HG03457 (cell line): Measurements from ENCODE around the gene TRNP1.
"Not testable (repeated sequence)": the region's sequence is repeated elsewhere in the genome, so short reads cannot be mapped to it uniquely, and the experiment has no call there.

Experiments
- ATAC-seq: cut with Tn5 transposase; IDR thresholded peaks from one replicate; pipeline ENCODE4 v1.9.1; 2021; ENCODE audit warnings: moderate number of reproducible peaks; ENCODE audit not compliant: unreplicated experiment

Gene TRNP1

DNA sequence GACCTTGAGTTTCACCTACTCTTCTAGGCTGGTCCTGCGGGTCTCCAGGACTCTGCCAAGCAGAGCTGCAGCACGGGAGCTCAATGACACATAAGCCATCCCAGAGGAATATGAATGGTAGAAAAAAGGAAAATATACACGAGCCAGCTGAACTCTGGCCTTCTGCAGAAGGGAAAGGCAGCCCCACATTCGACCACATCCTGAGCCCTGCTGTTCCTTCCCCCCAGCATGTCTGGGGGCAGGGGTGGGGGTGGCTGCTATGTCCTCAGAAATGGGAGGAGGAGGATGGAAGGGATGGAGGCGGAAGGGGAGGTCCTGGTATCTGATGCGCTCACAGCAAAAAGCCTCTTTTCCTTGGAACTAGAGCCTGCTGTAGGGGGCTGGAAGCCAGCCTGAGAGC, 21.1 kb upstream of the TRNP1 start:
- no peak for ATAC-seq

DNA sequence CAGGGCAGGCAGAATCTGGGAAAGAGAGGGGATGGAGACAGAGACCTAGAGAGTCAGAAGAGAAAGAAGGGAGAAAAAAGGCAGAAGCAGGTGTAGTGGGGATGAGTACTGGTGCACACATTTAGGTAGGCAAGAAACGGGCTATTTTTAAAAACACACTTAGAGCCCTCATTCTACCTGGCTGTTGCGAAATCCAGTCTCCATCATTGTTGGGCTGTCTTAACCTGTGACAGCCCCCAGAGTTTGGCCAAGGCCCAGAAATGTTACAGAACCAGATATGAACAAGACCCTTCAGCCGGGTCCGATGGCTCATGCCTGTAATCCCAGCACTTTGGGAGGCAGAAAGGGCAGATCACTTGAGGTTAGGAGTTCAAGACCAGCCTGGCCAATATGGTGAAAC, 20.7 kb upstream of the TRNP1 start:
- ATAC-seq, result no peak

DNA sequence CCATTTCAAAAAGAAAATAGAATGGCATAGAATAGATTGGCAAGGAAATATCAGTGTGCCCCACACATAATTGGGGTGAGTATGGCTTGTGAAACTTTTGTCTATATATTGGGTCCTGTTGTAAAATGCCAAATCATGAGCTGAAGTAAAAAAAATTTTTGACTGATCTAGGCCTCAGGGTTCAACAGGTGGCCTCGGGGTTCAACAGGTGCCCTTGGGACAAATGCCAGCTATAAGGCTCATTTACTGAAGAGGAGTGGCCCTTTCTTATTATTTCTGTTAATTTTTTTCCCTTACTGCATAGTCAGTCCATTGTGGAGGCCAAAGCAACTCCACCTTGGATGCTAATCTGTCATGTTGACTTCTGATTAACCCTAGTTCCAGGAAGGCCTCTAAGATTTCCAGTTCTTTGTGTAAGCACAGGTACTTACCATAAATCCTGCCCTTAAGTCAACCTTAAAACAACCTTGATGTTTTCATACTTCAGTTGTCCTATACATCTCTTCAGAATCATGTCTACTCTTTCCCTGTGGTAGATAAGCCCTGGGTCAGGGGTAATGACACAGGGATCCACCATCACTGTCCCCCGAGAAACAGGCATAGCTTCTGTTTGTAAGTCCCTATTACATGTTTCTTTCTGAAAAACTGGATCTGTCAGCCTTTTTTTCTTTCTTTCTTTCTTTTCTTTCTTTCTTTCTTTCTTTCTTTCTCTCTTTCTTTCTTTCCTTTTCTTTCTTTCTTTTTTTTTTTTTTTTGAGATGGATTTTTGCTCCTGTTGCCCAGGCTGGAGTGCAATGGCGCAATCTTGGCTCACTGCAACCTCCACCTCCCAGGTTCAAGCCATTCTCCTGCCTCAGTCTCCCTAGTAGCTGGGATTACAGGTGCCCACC, 16.6 kb upstream of the TRNP1 start:
- no peak for ATAC-seq

DNA sequence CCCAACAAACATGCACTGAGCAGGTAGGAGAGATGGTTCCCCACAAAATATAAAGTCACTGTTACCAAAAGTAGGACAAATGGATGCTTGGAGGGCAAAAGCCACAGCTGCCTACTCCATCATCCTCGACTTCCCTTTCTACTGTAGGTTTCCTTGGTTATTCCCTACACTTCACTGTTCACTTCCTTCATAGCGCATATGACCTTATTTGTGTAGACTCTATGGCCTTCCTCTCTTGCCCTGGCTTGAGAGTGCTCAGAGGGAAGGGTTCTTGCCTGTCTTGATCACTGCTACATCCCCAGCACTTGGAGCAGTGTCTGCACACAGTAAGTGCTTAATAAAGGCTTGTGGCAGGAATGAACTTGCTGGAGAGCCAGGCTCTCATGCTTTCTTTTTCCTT, 14.6 kb upstream of the TRNP1 start:
- ATAC-seq, result no peak

DNA sequence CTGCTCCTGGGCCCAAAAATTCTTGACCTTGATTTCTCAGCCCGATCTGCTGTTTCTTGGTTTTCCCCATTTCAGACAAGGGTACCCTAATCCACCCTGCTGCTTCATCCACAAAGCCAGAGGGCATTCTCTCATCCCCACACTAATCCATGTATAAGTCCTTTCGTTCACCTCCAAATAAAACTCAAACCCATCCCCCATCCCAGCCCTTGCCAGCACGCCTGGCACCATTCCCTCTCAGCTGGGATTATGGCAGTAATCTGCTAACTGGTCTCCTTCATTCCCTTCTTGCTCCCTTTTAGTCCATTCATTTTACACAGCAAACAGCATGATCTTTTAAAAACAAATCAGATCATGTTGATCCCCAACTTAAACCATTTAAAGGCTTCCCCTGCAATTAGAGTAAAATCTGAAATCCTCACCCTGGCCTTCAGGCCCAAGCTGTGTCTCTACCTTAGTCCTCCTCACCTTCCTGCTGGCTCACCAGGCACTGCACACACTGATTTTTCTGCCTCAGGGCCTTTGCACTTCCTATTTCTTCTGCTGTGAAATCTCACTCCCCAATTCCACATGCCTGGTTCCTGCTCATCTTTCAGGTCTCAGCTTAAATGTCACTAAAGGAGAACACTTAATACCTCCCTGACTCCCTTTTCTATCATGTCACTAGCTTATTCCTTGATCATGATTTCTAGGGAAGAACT, 12.2 kb upstream of the TRNP1 start:
- no peak for ATAC-seq

DNA sequence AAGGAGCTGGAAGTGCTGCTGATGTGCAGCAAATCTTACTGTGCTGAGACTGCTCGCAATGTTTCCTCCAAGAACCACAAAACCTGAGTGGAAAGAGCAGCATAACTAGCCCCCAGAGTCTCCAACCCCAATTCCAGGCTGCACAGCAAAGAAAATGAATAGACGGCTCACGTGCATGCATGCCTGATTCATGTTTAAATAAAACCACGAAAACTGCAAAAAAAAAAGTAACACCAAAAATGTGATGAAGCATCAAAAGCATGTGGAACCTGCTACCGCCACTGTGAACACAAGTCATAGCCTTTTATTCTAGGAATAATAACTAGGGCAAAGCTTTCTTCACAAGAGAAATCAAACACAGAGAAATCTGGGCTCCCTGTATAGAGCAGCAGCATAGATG, 9.6 kb upstream of the TRNP1 start:
- ATAC-seq, result no peak

DNA sequence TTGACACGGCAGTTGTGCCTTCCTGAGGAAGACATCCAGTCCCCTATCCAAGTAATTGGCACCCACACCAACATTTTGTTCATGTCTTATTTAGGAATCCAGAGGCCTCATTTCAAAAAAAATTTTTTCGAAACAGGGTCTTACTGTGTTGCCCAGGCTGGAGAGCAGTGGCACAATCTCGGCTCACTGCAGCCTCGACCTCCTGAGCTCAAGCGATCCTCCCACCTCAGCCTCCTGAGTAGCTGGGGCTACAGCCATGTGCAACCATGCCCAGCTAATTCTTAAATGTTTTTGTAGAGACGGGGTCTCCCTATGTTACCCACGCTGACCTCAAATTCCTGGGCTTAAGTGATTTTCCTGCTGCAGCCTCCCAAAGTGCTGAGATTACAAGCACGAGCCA, 9.2 kb upstream of the TRNP1 start:
- ATAC-seq, result no peak

DNA sequence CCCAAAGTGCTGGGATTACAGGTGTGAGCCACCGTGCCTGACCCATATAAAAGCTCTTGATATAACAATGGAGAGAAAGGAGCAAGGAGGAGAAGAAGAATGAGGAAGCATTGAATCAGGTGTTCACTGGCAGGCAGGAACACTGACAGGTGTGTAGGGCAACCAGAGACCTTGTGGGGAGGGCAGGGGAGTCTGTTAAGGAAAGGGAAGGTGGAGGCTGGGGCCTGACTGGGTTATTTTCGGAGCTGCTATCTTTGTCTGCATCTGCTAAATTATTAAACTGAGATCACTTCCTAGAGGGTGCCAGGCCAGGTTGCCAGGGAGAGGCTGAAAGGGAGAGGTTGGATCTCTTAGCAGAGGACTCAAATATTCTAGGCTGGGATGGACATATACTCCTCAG, 6.8 kb upstream of the TRNP1 start:
- ATAC-seq, result no peak

DNA sequence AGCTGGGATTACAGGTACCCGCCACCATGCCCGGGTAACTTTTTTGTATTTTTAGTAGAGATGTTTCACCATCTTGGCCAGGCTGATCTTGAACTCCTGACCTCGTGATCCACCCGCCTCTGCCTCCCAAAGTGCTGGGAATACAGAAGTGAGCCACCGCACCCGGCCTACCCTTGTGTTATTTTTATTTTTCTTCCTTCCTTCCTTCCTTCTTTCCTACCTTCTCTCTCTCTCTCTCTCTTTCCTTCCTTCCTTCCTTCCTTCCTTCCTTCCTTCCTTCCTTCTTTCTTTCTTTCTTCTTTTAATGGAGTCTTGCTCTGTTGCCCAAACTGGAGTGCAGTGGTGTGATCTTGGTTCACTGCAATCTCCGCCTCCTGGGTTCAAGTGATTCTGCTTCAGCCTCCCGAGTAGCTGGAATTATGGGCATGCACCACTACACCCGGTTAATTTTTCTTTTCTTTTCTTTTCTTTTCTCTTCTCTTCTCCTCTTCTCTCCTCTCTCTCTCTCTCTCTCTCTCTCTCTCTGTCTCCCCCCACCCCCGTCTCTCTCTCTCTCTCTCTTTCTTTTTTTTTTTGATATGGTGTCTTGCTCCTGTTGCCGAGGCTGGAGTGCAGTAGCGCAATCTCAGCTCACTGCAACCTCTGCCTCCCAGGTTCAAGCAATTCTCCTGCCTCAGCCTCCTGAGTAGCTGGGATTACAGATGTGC, 3.9 kb upstream of the TRNP1 start:
- ATAC-seq, result not testable (repeated sequence)

DNA sequence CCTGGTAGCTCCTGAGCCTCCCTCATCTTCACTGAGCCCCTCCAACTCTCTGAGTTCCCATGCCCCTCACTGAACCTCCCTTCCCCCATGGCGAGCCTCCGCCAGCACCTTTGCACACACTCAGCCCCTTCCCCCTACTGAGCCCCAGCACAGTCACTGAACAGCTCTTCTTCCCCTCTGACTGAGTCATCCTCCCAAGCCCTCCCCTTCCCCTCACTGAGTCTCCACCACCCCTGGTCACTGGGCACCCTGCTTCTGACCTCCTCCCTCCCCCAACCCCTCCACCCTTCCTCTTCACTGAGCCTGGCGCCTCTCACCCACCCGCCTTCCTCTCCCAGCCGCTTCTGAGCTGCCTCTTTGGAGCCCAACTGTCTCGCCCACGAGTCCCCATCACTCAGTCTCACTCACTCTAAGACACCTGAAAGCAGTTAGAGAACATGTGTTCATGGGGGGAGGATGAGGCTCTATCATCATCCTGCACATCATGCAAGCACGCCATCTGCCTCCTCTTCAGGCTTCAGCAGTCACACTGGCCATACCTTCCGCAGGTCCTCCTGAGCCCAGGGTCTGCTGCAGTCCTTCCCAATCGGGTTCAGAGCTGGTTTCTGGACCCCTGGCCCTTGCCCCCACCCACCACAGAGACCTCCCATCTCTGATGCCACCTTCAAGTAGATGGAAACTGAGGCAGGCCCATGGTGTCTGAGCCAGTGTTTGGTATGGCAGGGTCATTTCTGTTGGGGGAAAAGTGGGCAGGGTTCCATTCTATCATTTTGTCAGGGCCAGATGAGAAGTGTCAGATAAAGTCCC, 2.0 kb upstream of the TRNP1 start:
- ATAC-seq, result no peak

DNA sequence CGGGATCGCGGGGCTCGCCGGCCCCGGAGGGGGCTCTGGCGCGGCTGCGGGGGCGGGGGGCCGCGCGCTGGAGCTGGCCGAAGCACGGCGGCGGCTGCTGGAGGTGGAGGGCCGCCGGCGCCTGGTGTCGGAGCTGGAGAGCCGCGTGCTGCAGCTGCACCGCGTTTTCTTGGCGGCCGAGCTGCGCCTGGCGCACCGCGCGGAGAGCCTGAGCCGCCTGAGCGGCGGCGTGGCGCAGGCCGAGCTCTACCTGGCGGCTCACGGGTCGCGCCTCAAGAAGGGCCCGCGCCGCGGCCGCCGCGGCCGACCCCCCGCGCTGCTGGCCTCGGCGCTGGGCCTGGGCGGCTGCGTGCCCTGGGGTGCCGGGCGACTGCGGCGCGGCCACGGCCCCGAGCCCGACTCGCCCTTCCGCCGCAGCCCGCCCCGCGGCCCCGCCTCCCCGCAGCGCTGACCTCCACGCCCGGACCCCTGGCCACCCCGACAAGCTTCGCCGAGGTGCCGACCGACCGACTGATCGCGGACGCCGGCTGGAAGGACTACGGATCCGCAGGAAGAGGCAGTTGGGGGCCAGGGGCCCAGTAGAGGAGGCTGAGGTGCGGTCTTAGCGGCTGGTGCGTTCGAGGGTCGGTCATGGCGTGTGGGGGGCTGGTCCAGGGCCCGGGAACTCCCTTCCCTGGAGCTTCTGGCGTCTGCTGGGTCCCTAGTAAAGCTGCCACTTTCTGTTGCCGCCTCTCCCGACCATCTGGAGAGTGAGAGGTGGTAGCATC, 711 bp downstream of the TRNP1 start:
- no peak for ATAC-seq

DNA sequence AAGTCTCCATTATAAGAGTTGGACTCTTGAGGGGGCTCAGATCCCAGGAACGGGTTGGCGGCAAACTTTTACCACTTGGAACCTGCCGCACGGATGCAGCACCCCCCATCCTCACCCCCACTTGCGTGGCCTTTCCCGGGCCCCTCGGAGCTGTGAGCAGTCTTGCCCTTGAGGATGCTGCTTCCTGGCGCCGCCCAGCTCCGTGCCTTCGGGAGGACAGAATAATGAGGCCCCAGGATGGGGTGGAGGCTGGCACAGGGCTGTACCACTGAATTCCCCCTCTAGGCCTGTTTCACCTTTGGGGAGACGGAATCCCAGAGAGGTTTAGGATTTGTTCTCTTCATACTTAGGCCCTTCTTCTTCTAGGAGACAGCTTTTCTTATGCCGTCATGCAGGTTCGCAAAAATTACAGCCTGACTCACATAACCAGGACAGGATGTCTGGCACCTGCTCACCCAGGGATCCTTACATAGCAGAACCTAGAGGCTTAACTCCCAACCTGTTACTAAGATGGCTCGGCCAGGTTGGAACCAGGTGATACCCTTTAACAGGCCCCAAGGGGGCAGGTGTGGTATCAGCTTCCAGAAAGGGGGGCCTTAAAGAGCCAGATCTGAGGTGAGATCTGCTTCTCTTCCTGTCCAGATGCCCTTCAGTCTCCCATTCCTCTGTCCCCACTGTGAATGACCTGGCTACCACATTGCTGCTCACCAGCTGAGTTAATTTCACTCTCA, 1.5 kb downstream of the TRNP1 start:
- ATAC-seq, result no peak

DNA sequence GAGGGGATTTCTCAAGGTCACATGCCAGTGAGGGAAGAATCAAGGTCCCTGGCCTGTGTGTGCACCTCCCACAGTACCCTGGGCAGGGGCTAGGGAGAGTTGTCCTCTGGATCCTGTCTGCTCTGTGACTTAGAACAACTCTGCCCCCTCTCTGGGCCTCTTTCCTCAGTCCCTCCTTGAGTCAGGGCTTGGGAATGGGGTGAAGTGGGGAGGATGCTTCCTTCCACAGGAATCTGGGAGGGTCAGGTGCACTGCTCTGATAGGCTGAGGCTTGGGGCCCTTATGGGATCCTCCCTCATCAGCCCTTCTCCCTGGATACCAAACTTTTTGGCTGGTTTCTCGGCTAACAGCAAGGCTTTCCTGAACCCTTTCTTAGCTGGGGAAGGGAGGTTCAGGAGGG, 2.5 kb downstream of the TRNP1 start:
- ATAC-seq, result no peak

DNA sequence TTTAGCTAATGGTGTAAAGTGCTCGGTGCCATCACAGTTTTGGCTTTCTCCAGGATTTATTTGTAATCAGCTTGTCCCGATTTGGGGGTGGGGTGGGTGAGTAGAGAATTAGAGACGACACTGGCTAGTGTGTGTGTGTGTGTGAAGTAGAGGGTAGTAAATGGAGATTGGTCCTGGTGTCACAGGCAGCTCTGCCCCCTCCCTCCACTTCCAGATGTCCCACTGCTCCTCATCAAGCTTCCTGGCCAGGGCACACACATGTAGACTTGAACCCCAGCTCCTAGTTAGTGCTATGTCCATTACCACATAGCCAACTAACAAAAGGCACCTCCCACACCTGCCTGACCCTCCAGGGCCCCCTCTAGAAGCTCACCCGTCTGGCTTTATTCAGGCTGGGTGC, 3.2 kb downstream of the TRNP1 start:
- no peak for ATAC-seq

DNA sequence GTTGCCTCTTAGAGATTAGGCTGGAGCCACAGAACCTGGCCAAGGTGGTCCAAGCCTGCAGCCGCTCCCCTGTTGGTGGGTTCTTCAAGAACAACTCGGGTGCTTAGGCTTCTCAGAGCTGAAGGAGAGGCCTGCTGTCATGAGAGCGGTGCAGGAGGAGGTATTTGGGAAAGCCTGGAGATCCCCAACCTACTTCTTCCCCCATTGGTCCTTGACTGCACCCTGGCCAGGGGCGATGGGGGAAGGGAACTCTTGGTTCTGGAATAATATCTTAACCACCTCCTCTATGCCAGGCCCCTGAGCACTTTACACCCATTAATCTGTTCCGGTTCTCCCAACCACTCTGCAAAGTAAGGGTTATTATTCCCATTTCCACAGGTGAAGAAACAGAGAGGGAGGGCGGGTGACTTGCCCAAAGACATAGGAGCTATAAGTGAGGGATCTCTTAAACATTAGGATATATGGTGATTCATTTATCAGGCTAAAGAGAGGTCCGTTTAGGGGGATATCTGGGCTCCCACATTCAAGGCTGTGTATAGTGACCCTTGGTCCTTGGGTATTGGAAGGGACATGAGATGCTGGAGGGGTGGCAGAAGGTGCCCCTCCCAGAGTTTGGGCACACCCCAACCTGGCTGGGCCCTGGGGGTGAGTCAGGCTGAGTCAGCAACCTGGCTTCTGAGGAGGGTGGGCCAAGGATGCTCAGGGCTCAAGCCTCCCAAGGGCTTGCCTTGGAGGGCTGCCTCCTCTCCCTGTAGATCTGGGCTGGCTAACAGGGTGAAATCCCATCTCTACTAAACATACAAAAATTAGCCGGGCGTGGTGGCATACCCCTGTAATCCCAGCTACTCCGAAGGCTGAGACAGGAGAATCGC, 5.2 kb downstream of the TRNP1 start:
- ATAC-seq, result no peak

DNA sequence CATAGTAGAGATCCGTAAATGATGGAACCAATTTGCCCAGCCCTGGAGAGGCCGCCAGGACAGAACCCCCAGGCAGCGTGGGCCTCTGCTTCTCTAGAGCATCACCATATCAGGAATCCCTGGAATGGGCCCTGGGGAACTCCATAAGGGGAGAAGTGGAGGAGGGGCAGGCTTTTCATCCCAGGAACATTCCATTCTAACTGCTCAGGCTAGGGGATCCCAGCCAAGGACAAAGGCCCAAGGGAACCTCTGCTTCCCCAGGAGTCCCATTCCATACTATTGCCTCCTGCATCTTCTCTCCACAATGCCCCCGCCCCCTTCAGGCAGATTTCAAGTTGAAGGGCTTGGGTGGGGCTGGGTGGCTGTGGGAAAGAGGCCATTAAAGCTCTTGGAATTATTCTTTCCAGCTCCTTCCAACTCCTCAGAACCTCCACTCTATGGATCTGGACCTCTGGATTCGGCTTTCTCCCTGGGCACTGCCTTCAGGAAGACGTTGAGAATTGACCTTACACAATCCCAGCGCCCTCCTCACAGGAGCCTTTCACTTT, 6.0 kb downstream of the TRNP1 start:
- no peak for ATAC-seq

DNA sequence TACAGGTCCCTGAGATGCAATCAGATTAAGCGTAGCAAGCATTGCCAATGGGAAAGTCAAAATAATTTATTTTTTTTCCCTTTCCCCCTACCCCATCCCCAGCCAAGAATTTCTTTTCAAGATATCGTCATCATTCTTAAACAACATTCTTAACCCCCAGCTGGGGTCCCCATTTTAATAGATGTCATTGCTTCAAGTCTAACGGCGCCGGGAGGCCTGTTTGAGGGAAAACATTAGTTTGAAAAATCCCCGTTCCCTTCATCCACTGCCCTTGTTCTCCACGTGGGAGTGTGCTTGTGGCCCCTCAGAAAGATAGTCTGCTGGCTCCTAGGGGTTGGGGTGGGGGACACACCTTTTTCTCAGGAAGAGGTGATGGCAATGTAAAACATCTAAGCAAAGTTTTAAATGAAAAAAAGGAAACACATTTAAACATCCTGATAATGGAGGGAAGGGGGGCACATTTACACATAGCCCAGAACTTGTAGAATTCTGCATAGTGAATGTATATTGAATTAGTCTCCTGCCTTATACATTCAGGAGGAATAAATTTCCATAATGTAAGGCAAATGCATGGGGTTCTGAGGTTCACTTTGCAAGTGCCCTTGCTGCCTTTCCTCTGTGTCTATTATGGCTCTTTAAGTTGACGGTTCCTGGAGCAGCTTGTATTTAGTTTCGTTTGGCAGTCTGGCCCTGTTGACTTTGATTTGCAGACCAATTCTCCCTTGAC, 6.8 kb downstream of the TRNP1 start:
- no peak for ATAC-seq
